K562 (cell line): ENCODE results near the gene DOCK4. TPM values are rescaled to one million over a fixed set of nuclear protein-coding genes. Genes with fewer than 3 reads are reported as not detected.

Experiments used
- ARID1B ChIP-seq: fragments of 450-650 bp; IDR thresholded peaks from 2 replicates; pipeline ENCODE4 v1.6.1; 2016; ENCODE audit warnings: antibody characterized with exemption, mild to moderate bottlenecking, inconsistent platforms
- HOMEZ ChIP-seq: fragments of 250-450 bp; sonication (Bioruptor Pico); IDR thresholded peaks from 2 replicates; pipeline ENCODE4 v1.4.0; 2020; ENCODE audit warnings: mild to moderate bottlenecking, moderate library complexity
- ZNF407 ChIP-seq: fragments of 450-650 bp; IDR thresholded peaks from 2 replicates; pipeline ENCODE4 v1.6.1; 2016; ENCODE audit warnings: low read depth
- polyA plus RNA-seq, 8 experiments: library from polyadenylated mRNA; depleted of rRNA in 4 of 8; stranded (reverse) in 5 of 8; unstranded in 3 of 8; fragments of >200 nt; fragmentation: Nextera tagmentation in 2 of 8; fragmentation: Illumina TruSeq in 1 of 8; extraction: Ambion mirVana in 2 of 8; extraction: Trizol in 1 of 8; gene quantifications; 2 replicates each; pipeline versions ENCODE4 v1.2.1 to v1.2.3, GENCODE V29; 2011 to 2014; ENCODE audit warnings: inconsistent platforms in 1 of 8, missing spikeins in 1 of 8
- total RNA-seq, 7 experiments: library from RNA; depleted of rRNA in 6 of 7; stranded (reverse); fragments of >200 nt in 6 of 7; fragmentation: Illumina TruSeq in 2 of 7; extraction: Trizol in 2 of 7; gene quantifications; 2 replicates each; pipeline versions ENCODE4 v1.2.1 to v1.2.3, GENCODE V29; 2011 to 2021; ENCODE audit warnings: low replicate concordance in 1 of 7

The DOCK4 gene
- total and polyA plus RNA-seq, 9 of the 15 experiments (the other 6 are each of a cell fraction or from before 2014, with no cell fraction given) = 0.42 to 5.7 (median 2.3) TPM

GRCh38 chr7:111997546-111997945 is 208.7 kb downstream of the DOCK4 start (continued):
- TF ChIP-seq ZNF407 (no peak), ARID1B (no peak), HOMEZ (CRISPR knock-in tag) (no peak)
